Measurements from ENCODE around the gene FOXP1. TPM values are rescaled to one million over a fixed set of nuclear protein-coding genes. Genes with fewer than 3 reads are reported as not detected.

FOXP1 gene
- total and polyA plus RNA-seq, 2 of the 13 experiments (the other 11 are each of a cell fraction or from before 2014, with no cell fraction given) = 40.4 to 59.0 TPM

DNA sequence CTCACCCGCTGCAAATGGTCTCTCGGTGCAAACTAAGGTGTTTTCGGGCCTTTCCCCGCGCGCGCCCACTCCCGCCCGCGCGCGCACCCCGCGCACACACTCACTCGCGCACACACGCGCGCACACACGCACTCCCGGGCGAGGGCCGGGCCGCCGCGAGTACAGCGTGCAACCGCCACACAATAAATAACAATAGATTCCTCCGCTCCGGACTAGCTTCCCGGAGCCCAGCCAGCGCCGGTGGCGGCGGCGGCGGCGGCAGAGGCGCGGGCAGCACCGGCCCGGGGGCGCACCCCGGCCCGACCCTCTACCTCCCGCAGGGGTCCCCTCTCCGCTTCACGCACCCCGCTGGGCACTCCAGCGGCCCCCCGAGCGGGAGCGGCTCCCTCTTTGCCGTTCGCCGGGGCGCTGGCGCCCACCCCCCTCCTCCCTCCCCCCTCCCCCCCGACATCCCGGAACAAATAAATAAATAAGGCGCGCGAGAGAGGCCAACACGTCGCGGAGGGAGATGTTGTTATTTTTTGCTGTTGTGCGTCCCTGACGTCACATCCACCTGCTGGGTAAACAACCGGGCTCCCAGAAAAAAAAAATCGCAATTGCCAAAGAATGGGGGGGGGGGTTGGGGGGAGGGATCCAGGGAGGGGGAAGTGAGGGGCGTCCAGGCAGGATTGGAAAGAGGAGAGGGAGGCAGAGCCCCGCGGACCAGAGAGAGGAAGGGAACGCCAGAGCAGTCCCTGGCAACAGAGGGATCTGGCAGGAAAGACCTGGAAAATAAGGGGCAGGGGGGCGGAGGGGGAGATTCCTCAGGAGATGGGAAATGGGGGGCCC, at the start of gene FOXP1 (continued):
- TF ChIP-seq, protein P1, sequence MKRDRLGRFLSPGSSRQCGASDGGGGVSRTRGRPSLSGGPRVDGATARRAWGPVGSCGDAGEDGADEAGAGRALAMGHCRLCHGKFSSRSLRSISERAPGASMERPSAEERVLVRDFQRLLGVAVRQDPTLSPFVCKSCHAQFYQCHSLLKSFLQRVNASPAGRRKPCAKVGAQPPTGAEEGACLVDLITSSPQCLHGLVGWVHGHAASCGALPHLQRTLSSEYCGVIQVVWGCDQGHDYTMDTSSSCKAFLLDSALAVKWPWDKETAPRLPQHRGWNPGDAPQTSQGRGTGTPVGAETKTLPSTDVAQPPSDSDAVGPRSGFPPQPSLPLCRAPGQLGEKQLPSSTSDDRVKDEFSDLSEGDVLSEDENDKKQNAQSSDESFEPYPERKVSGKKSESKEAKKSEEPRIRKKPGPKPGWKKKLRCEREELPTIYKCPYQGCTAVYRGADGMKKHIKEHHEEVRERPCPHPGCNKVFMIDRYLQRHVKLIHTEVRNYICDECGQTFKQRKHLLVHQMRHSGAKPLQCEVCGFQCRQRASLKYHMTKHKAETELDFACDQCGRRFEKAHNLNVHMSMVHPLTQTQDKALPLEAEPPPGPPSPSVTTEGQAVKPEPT (CRISPR knock-in tag; IDR thresholded peaks at IDR 0.05; ENCODE audit: low read depth) = no peak
- TF ChIP-seq ZNF790 (CRISPR knock-in tag; IDR thresholded peaks at IDR 0.05; ENCODE audit: borderline replicate concordance) = no peak
- peak; percentile 15; the same call in 1 of the 2 replicates for TF ChIP-seq ZNF362 (CRISPR knock-in tag; IDR thresholded peaks at IDR 0.05; ENCODE audit: borderline replicate concordance)
- TF ChIP-seq, protein P2, sequence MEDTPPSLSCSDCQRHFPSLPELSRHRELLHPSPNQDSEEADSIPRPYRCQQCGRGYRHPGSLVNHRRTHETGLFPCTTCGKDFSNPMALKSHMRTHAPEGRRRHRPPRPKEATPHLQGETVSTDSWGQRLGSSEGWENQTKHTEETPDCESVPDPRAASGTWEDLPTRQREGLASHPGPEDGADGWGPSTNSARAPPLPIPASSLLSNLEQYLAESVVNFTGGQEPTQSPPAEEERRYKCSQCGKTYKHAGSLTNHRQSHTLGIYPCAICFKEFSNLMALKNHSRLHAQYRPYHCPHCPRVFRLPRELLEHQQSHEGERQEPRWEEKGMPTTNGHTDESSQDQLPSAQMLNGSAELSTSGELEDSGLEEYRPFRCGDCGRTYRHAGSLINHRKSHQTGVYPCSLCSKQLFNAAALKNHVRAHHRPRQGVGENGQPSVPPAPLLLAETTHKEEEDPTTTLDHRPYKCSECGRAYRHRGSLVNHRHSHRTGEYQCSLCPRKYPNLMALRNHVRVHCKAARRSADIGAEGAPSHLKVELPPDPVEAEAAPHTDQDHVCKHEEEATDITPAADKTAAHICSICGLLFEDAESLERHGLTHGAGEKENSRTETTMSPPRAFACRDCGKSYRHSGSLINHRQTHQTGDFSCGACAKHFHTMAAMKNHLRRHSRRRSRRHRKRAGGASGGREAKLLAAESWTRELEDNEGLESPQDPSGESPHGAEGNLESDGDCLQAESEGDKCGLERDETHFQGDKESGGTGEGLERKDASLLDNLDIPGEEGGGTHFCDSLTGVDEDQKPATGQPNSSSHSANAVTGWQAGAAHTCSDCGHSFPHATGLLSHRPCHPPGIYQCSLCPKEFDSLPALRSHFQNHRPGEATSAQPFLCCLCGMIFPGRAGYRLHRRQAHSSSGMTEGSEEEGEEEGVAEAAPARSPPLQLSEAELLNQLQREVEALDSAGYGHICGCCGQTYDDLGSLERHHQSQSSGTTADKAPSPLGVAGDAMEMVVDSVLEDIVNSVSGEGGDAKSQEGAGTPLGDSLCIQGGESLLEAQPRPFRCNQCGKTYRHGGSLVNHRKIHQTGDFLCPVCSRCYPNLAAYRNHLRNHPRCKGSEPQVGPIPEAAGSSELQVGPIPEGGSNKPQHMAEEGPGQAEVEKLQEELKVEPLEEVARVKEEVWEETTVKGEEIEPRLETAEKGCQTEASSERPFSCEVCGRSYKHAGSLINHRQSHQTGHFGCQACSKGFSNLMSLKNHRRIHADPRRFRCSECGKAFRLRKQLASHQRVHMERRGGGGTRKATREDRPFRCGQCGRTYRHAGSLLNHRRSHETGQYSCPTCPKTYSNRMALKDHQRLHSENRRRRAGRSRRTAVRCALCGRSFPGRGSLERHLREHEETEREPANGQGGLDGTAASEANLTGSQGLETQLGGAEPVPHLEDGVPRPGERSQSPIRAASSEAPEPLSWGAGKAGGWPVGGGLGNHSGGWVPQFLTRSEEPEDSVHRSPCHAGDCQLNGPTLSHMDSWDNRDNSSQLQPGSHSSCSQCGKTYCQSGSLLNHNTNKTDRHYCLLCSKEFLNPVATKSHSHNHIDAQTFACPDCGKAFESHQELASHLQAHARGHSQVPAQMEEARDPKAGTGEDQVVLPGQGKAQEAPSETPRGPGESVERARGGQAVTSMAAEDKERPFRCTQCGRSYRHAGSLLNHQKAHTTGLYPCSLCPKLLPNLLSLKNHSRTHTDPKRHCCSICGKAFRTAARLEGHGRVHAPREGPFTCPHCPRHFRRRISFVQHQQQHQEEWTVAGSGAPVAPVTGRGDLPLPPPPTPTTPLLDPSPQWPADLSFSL (CRISPR knock-in tag; IDR thresholded peaks at IDR 0.05) = no peak
- no peak for TF ChIP-seq NBN (conservative IDR thresholded peaks at IDR 0.05)
- no peak for TF ChIP-seq CENPT (CRISPR knock-in tag; IDR thresholded peaks at IDR 0.05; ENCODE audit: low read depth)
- no peak for TF ChIP-seq KAT2B (IDR thresholded peaks at IDR 0.05; ENCODE audit: borderline replicate concordance, low read depth, low read length)
- no peak for TF ChIP-seq ZNF891 (CRISPR knock-in tag; IDR thresholded peaks at IDR 0.05)
- TF ChIP-seq ZFAT (CRISPR knock-in tag; conservative IDR thresholded peaks at IDR 0.05) = 0 out of 2 replicates have a peak, but pooled peaks have one; percentile 37
- TF ChIP-seq, protein P3, sequence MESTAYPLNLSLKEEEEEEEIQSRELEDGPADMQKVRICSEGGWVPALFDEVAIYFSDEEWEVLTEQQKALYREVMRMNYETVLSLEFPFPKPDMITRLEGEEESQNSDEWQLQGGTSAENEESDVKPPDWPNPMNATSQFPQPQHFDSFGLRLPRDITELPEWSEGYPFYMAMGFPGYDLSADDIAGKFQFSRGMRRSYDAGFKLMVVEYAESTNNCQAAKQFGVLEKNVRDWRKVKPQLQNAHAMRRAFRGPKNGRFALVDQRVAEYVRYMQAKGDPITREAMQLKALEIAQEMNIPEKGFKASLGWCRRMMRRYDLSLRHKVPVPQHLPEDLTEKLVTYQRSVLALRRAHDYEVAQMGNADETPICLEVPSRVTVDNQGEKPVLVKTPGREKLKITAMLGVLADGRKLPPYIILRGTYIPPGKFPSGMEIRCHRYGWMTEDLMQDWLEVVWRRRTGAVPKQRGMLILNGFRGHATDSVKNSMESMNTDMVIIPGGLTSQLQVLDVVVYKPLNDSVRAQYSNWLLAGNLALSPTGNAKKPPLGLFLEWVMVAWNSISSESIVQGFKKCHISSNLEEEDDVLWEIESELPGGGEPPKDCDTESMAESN (CRISPR knock-in tag; conservative IDR thresholded peaks at IDR 0.05) = 0 out of 2 replicates have a peak, but pooled peaks have one; percentile 18
- TF ChIP-seq RBM39 (IDR thresholded peaks at IDR 0.05; ENCODE audit: low read depth, low read length, poor library complexity, severe bottlenecking) = peak; percentile 22
- TF ChIP-seq ZNF616 (CRISPR knock-in tag; IDR thresholded peaks at IDR 0.05; ENCODE audit: low read depth) = no peak
- TF ChIP-seq ZNF615 (CRISPR knock-in tag; IDR thresholded peaks at IDR 0.05; ENCODE audit: borderline replicate concordance) = no peak
- TF ChIP-seq SYNCRIP (IDR thresholded peaks at IDR 0.05; ENCODE audit: insufficient read depth, low read depth, low read length) = no peak
- TF ChIP-seq ZNF136 (CRISPR knock-in tag; IDR thresholded peaks at IDR 0.05; ENCODE audit: low read depth) = no peak
- TF ChIP-seq HDAC6 (IDR thresholded peaks at IDR 0.05; ENCODE audit: low read depth, low read length) = no peak
- TF ChIP-seq HOXA7 (CRISPR knock-in tag; IDR thresholded peaks at IDR 0.05) = no peak
